M059J (cell line): ENCODE results near the gene PCBD2. TPM values are rescaled to one million over a fixed set of nuclear protein-coding genes. Genes with fewer than 3 reads are reported as not detected.
"Not testable (repeated sequence)": the region's sequence is repeated elsewhere in the genome, so short reads cannot be mapped to it uniquely, and the experiment has no call there.

Source experiments
- DNase-seq: peaks from one replicate; pipeline ENCODE4 v3.0.0-alpha.2; 2012; ENCODE audit warnings: low read depth
- total RNA-seq: library from RNA; depleted of rRNA; stranded (reverse); fragments of >200 nt; shearing (Covaris generic); gene quantifications from 2 replicates; pipeline ENCODE4 v1.2.3, GENCODE V29; 2014

Gene PCBD2
- total RNA-seq, 1 experiment from 2014 or later: 6.0 TPM

DNA sequence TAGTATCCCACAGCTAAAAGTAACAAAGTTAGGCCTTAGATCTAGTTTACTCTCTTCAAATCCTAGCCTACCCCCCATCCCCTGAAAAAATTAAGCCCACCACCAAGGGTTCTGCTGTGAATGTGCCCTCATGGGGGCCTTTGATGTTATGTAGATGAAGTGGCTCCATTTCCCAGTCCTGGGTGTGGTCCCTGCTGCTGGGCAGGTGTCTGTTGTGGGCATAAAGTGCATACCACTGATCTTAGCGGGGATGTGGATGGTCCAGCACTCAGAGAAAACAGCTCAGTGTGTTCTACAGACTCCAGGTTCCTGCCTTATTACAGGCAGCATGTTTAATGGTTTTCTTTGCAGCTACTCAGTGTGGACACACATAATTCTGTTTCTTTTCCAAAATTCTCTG lies 1.9 kb downstream of the PCBD2 start:
- no peak for DNase-seq

DNA sequence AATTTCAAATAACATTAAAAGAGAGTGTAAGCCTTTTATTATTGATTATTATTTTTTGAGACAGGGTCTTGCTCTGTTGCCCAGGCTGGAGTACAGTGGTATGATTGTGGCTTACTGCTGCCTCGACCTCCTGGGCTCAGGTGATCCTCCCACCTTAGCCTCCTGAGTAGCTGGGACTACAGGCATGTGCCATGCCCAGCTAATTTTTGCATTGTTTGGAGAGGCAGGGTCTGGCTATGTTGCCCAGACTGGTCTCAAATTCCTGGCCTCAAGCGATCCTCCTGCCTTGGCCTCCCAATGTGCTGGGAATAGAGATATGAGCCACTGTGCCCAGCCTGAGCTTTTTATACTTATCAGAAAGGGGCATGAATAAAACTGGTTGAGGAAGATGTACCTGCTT lies 5.8 kb downstream of the PCBD2 start:
- DNase-seq: not testable (repeated sequence)

DNA sequence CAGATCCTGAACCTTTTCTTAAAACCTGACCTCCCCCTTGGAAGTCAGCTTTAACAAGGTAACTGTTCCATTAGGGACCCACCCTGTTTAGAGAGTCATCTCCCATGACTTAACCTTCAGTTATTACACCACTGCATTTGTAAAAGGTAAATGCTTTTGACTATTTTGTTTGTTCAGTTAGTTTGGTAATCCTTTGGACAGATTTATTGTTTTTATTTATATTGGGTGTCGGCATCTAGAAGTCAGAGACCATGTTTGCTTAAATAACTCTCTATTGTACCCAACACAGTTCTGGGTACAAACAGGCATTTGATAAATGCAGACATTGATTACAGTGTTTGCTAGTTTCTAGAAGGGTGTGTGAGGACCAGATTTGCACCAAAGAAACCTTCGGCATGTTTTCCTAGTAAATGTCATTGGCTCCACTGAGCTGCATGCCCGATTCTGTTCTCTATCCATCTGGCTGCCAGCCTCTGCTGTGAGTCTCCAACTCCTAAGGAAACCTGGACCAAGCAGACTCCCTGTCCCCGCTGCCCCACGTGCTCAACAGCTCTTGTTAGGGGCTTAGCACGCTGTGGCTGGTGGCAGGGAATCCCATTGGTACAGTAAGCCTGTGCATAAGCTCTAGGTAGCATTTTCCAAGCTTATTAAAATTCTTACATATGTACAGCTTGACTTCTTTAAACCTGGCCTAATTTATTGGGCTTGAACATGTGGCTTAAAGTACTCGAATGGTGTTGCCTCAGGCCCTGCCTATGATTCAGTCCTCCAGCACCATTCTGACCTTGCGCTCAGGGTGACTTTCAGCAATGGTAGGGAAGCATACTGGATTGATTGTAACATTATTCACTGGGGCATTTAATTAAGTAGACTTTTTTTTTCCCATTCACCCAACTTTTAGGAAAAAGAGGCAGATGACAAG lies 6.6 kb downstream of the PCBD2 start:
- peak; percentile 35 for DNase-seq

DNA sequence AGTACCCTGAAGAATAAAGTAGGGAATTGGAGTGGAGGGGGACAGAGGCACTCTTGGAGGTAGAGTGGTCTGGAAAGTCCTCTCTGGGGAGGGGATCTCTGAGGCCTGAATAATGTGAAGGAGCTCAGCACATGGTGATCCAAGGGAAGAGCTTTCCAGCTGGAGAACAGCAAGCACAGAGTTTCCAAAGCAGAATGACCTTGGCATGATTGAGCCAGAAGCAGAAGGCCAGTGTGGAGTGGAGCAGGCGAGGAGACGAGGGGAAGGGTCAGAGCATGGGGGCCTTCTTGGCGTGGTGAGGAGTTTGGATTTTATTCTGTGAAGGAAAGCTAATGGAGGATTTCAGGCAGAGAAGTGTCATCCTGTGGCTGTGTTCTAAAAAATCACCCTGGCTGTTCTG lies 8.3 kb downstream of the PCBD2 start:
- DNase-seq: no peak

DNA sequence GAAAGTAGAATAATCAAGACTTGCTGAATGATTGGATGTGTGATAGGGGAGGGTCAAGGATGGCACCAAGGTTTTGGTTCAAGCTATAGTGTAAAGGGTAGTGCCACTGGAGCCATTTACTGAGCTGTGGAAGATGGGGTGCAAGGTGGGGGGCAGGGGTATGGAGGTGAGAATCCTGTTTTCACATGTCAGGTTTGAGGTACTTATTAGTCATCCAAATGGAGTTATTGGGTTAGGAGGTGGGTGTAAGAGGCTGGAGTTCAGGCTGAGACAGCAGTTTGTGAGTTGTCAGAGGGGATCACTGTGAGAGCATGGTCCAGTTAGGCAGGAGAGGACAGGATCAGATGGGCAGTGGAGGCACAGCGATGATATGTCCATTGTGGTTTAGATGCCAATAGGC lies 8.9 kb downstream of the PCBD2 start:
- no peak for DNase-seq

DNA sequence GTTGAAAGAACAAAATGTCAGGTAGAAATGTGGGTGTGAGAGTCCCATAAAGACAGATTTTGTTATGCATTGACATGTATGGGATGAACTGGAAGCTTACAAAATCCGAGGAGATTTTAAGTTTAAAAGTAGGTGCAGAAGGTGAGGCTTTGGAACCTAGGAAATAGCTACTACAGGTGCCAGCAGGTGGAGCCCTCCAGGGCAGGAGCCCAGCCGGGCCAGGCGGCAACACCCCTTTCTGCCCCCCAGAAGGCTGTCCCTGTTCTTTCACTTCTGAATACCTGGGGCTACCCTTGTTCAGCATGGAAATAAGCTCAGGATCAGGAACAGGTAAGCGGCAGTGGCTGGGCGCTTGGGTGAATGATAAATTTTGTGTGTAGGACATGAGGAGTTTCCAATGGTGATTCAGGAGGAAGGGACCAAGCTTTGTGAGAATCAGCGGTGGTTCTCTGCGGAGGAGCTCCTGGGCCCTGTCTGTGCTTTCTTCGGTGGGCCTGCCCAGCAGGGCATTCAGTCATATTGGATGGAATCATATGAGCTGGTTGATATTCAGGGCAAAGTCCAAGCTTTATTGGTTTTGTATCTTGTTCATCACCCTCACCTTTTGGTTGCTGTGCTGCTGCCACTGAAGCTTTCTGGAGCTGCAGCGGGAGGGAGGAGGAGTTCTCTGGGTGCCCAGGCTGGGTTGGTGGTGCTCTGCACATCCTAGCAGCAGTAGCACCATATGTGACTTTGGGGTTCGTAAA lies 12.3 kb downstream of the PCBD2 start:
- DNase-seq: no peak

DNA sequence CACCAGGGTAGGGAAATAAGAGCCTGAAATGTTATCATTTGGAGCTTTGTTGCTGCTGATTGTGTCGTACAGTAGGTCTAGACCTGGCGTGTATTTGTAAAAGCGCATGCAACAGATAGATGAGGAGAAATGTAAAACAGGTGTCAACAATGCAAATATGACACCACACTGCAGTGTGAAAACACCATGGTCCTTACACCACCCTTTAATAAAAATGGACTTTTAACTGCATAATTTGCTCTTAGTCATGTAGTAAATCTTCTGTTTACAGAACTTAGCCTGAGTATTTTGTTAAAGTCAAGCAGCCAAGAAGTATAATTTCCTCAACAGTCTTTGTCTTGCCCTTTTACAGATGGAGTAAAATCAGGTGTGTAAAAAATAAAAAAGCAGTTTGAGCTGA lies 13.9 kb downstream of the PCBD2 start:
- DNase-seq: no peak

DNA sequence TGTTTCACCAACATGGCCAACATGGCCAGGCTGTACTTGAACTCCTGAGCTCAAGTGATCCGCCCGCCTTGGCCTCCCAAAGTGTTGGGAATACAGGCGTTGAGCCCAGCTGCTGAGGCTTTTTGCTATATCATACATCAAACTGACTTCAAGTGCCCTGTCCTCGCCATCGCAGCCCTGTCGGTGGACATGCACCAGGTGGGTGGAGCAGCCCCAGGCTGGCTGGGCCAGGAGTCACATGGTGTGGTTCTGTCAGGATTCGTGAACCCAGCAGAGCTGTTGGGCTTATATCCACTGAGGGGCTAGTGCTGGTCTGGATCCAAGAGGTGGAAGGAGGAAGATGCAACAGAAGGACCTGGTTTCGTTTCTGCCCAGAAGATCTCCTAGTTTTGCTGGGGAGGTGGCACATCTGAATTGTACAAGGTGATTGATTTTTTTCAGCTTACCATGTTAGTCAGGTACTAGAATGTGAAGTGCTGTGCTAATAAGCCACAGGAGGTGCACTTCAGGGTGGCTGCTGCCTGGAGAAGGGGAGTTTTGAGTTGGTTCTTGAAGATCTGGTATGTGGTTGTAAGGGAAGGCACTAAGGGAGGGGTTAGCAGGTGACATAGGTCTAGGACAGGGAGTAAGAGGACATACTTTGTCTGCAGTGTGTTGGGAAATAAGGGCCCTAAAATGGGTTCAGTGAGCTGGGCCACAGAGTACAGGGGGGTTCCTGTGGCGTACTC lies 16.1 kb downstream of the PCBD2 start:
- no peak for DNase-seq

DNA sequence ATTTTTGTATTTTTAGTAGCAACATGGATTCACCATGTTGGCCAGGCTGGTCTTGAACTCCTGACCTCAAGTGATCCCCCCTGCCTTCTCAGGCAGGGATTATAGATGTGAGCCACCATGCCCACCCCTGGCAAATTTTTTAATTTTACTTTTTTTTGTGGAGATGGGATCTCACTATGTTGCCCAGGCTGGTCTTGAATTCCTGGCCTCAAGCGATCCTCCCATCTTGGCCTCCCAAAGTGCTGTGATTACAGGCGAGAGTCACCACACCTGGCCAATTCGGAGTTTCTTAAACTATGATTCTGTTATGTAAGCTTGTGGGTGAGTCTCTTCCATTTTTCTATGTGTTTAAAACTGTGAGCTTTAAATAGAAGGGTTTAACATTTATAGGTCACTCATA lies 27.6 kb downstream of the PCBD2 start:
- DNase-seq: no peak

DNA sequence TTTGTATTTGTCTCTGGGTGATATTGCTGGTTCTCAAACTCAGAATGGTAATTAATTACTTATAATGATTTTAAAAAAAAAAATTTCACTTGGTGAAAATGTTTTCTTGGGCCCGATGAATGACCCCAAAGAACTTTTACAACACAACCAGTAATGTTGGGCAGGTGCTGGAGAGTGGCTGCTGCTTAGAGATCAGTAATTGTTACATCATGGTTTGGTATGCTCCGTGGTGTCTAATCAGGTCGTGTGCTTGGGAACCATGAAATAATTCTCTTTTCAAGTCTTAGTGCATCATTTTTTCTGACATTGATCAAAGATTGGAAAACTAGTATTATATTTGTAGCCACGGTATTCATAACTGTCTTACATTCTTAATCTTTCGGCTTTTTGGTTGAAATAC lies 29.3 kb downstream of the PCBD2 start:
- no peak for DNase-seq

DNA sequence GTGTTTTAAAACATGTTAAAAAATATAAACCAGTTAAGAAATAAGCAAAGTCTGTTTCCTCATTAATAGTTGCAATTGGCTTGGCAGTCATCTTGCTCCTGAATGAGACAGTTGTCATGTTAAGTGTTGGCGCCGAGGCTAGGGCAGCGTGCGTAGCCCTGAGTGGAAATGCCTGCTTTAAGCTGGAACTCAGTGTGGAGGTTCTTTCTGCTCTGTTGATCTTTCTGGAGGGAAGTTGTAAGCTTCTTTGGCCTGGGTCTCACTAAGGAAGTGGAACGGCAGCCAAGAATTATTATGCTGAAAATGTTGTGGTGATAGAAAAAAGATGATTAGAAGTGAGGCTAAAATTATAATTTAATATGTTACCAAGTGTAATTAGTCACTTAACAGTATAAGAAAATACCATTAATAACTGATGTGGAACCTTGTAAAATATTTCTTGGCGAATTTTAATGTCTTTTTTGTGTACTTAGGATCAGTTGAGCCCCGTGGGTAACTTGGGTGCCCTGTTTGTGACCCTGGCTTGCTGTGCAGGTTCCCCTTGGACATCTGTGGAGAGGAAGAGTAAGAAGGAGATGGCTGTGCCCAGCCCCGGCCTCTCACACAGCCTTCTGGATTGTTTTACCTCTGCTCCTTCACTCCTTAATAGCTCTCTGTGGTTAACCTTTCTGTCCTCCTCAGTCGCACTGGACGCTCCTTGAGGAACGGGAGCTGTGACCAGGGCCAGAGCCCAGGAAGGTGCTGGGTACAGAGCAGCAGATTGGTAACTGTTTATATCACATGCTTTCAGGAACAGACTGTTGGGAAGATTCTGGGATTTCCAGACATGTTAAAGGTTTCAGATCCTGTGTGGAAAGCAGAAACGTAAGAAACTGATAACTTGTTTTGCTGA lies 31.0 kb downstream of the PCBD2 start:
- no peak for DNase-seq

DNA sequence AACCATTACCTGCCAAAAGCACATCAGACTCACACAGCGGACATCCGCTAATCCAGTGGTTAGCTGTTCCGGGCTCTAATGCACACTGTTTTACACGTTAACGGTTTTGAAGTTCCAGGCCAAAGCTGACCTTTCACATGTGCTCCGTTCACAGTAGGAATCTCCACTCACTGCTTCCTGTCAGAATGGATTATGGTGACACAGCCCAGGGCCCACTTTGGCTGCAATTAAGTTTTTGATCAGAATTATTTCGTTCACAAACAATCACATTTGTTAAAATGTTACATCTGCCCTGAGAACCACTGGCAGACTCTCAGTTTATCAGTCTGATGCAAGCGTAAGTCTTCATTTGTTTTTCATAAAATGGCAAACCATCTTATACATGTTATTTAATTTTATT lies 32.6 kb downstream of the PCBD2 start:
- DNase-seq: no peak

DNA sequence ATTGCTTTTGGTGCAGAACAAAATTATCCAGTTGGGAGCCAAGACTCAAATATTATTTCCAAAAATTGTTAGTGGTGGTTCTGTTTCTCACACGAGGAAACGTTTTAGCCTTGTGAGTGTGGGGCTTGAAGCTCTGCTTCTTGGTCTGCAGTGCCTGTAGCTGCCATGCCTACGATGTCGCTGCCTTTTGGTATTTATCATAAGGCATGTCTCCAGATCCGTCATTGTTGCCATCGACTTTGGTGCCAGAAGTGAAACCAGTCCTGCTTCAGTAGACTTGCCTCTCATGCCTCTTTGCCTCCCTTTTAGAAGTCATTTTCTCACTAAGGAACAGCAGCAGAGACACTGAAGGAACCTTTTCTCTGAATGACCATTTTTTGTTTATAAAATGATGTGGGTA lies 33.1 kb downstream of the PCBD2 start:
- DNase-seq: no peak

DNA sequence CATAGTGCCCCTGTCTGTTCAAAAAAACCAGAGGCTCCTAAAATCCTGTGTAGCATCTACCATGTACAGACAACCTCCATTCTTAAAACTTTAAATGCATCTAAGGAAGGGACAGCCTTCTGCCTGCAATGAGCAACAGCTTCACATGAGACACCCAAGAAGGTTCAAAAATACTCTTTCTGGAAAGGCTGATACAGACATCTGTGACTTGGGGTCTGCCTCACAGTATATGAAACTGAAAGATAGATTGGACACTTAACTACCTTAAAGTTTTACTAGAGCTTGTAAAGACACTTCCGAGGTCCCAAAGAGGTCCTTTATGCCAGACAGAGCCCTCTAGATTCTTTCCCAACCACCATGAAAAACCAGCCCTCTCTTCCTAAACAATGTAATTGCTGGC lies 34.6 kb downstream of the PCBD2 start:
- DNase-seq: no peak

DNA sequence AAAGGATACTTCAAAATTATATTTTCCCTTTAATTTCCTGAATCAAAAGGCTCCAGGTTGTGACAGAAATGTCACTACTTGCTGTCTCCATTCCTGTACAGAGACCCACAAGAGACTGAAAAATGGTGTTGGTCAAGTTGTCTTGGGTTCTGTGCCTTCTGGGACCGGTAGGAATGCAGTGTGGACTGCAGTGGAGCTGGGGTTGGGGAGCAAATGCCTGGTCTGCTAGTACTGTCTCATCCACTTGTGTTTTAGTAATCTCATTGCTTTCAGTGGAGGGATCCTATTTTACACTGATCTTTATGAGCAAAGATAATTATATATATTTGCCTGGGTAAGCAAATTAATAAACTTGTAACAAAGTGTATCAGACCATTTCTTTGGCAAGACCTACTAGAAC lies 38.6 kb downstream of the PCBD2 start:
- DNase-seq: no peak

DNA sequence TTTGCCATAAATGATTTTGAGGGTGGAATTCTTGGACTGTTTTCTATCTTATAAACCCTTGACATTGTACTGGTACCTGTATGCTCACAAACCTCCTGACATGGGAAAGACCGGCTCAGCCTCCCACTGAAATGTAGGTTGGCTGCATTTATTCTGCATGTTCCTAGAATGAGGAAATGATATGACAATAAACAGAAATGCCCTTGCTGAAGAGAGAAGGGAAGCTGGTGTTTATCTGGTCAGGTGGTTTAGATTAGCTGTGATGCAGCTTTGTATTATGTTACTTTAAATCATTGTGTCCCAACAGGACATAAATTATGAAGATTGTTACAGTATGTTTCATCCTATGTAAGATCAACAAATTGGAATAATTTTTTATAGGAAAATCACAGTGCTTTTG lies 39.7 kb downstream of the PCBD2 start:
- no peak for DNase-seq

DNA sequence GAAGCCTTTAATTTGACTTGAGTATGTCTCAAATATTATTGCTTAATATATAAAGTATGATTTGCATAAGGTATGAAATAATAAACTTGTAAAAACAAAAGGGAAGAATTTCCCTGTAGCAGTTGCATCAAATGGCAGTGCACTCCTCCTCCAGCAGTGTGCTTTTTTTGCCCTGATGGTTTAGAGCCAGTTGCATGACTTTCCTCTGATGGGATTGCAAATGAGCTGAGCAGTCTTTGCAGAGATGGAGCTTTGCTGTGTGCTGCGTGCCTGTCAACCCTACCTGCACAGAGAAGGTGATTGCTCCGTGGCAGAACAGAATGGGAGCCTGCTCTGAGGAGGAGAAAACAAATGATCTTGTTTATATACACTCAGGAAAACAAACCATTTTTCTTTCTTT lies 40.1 kb downstream of the PCBD2 start:
- DNase-seq: no peak

DNA sequence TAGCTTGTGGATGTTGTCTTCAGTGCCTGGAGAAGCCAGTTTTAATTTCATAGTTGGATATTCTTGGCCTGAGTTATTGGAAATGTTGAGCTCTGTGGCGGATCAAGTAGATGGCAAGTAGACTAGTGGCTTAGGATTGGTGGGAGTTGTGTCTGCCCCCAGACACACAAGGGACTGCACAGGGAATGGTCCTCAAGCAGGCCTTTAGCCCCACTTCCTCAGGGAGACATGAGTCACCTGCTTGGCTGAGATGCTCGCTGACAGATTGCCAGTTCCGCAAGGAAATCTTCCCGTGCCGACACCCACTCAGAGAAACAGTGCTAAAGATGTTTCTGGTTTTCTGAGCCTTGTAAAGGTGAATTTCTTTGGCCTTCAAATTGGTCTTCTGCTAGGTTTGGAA lies 44.0 kb downstream of the PCBD2 start:
- peak; percentile 25 for DNase-seq

DNA sequence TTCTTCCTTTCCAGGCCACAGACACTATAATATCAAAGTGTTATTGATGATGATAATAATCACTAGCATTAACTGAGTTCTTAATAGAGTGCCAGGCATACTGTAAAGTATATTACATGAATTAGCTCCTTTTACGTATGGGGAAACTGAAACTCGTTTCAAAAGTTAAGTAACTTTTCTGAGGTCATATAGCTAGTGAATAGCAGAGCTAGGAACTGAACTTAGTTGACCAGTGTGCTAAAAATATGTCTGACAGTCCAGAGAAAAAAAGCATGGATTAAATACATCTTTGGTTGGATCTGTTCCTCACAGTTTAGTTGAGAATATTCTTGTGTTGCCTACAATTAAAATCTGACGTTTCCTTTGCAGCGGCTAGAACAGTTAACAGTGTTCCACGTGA lies 44.4 kb downstream of the PCBD2 start:
- no peak for DNase-seq

DNA sequence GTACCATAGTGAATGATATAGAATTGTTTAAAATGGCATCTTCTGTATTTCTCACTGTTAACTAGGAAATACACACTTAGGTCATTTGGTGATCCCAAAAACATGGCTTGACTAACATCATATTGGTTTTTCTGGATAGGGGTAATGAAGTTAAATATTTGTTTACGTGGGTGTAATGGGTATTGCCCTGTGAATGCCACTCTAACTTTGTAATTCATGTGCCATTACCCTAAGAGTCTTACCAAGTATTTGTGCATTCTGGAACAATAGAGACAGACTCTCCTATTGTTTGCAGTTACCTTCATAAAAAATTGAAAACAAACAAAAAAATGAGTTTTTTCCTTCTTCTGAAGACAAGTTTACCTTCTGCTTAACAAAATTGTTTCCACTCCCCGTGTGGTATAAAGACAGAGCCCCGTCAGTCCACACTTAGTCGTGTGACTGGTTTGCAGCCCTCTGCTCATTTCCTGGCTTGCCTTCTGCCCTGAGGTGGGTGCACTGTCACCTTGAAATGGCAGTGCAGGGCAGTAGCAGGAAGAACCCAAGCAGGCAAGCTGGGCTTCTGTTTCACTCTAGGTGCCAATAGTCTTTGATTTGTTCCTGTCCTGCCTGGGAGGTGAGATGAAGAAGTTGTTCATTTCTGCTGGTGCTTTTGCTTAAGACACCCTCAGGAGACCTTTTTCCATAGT lies 53.1 kb downstream of the PCBD2 start:
- DNase-seq: no peak

DNA sequence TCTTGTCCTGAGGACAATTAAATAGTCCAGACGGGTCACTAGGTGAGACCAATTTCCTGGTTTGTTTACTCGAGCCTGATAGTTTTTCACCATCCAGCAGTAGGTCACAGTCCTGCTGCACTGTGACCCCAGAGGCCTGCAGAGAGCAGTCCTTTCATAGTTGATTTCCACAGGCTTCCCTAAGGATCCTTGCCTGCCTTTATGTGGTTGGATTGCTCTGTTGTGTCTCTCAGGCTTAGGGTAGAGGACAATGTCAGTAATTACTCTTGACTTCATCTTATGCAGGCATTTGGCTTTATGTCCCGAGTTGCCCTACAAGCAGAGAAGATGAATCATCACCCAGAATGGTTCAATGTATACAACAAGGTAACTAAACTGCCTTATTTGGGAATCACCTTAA lies 53.8 kb downstream of the PCBD2 start:
- DNase-seq: peak; percentile 4
